ENCODE results near the gene HID1. TPM values are rescaled to one million over a fixed set of nuclear protein-coding genes. Genes with fewer than 3 reads are reported as not detected.

HID1 gene
- total RNA-seq, 1 experiment from 2014 or later = 43.8 TPM

DNA sequence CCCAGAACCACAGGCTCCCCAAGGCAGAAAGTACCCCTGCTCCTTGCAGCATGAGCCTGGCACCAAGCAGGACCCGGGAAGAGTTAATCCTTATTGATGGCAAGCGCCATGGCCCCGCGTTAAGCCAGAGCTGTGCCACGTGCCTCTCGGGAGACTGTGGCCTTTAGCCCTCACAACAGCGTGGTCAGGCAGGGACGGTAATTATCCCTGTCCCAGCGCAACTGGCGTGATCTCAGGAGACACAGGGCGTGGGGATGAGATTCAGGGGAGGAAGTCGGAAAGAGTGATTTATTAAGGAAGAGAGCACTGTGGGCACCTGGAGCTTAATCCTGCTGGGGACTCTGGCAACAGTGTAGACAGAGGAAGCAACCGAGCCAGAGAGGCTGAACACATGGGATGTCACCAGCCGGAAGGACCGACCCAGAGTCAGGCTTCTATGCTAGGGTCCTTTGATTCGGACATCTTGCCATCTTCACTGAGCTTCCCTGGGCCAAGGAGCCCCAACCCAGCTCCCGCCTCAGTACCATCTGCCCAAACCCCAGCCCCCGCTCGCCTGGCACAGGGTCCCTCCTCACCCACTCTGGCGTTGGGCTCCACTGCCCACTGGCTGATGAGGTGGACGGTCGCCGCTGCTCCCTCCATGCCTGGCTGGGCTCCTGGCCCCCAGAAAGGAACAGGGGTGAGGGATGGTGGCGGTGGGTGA, 20.0 kb downstream of the HID1 start:
- H4K20me1 ChIP-seq (ENCODE audit: insufficient read depth) = no peaks in the 10 kb centered on the region
- ChIA-PET POLR2A (interaction anchor here (0.5 to 1.1 kb wide), 2 partner anchors 78 to 225 kb away, joined by 3 to 4 read pairs; no protein-coding TSS in a partner anchor), RAD21 (ENCODE audit: low non-redundant PET in 1 of 2, low total read pairs in 2 of 2, uncharacterized antibody in 2 of 2, unreplicated experiment in 2 of 2) (no interaction called here), CTCF (interaction anchor here (1.5 kb wide), 1 partner anchor 9 kb away, joined by 8 read pairs; no protein-coding TSS in a partner anchor)
- H3K36me3 ChIP-seq (ENCODE audit: control insufficient read depth in 1 of 2, insufficient read depth in 2 of 2, low read length in 2 of 2) = no peaks in the 10 kb centered on the region
- intact Hi-C loops (cut with micrococcal nuclease) = no loop called here
- H3K27me3 ChIP-seq (ENCODE audit: insufficient read depth, low read length) = no peaks in the 10 kb centered on the region
- no TSS peak for BruUV-seq (replicated peaks)
- no peaks in the 10 kb centered on the region for H3K9me2 ChIP-seq (ENCODE audit: insufficient read depth)
- no peak overlapping the region for H3K4me3 ChIP-seq (replicated peaks in 1 of 2; ENCODE audit: low read depth in 1 of 2, low read length in 2 of 2)
- TF ChIP-seq CBX3 (IDR thresholded peaks at IDR 0.05; ENCODE audit: low read depth) (no peak), ELF1 (IDR thresholded peaks at IDR 0.05; ENCODE audit: borderline replicate concordance, low read depth) (no peak), FOSL1 (IDR thresholded peaks at IDR 0.05; ENCODE audit: low read depth) (no peak), POLR2AphosphoS5 (IDR thresholded peaks at IDR 0.05; ENCODE audit: low read depth, low read length) (no peak), EGR1 (IDR thresholded peaks at IDR 0.05; ENCODE audit: low read depth) (no peak), YY1 (IDR thresholded peaks at IDR 0.05; ENCODE audit: extremely low read depth, insufficient replicate concordance, low read depth, low read length) (no peak), ZFX (IDR thresholded peaks at IDR 0.05) (no peak), CTCF (IDR thresholded peaks at IDR 0.05 in 2 of 3, conservative IDR thresholded peaks at IDR 0.05 in 1 of 3; ENCODE audit: borderline replicate concordance in 1 of 3, insufficient read depth in 1 of 3, low read depth in 2 of 3, low read length in 2 of 3) (no peak), TCF7L2 (IDR thresholded peaks at IDR 0.05; ENCODE audit: borderline replicate concordance, extremely low read depth, insufficient read depth, insufficient read length) (no peak), JUND (IDR thresholded peaks at IDR 0.05) (no peak), ZNF274 (IDR thresholded peaks at IDR 0.05; ENCODE audit: low read depth, low read length) (no peak), EZH2phosphoT487 (IDR thresholded peaks at IDR 0.05; ENCODE audit: borderline replicate concordance) (no peak), EZH2 (IDR thresholded peaks at IDR 0.05) (no peak), SIN3A (IDR thresholded peaks at IDR 0.05; ENCODE audit: low read depth) (no peak), RAD21 (IDR thresholded peaks at IDR 0.05; ENCODE audit: low read depth) (no peak)
- TF ChIP-seq, protein P1, sequence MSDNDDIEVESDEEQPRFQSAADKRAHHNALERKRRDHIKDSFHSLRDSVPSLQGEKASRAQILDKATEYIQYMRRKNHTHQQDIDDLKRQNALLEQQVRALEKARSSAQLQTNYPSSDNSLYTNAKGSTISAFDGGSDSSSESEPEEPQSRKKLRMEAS (IDR thresholded peaks at IDR 0.05) = no peak
- TF ChIP-seq, protein P2, sequence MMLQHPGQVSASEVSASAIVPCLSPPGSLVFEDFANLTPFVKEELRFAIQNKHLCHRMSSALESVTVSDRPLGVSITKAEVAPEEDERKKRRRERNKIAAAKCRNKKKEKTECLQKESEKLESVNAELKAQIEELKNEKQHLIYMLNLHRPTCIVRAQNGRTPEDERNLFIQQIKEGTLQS (IDR thresholded peaks at IDR 0.05) = no peak
- TF ChIP-seq, protein P3, sequence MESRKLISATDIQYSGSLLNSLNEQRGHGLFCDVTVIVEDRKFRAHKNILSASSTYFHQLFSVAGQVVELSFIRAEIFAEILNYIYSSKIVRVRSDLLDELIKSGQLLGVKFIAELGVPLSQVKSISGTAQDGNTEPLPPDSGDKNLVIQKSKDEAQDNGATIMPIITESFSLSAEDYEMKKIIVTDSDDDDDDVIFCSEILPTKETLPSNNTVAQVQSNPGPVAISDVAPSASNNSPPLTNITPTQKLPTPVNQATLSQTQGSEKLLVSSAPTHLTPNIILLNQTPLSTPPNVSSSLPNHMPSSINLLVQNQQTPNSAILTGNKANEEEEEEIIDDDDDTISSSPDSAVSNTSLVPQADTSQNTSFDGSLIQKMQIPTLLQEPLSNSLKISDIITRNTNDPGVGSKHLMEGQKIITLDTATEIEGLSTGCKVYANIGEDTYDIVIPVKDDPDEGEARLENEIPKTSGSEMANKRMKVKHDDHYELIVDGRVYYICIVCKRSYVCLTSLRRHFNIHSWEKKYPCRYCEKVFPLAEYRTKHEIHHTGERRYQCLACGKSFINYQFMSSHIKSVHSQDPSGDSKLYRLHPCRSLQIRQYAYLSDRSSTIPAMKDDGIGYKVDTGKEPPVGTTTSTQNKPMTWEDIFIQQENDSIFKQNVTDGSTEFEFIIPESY (IDR thresholded peaks at IDR 0.05; ENCODE audit: extremely low read depth, insufficient replicate concordance, low read length) = no peak
- TF ChIP-seq, protein P4, sequence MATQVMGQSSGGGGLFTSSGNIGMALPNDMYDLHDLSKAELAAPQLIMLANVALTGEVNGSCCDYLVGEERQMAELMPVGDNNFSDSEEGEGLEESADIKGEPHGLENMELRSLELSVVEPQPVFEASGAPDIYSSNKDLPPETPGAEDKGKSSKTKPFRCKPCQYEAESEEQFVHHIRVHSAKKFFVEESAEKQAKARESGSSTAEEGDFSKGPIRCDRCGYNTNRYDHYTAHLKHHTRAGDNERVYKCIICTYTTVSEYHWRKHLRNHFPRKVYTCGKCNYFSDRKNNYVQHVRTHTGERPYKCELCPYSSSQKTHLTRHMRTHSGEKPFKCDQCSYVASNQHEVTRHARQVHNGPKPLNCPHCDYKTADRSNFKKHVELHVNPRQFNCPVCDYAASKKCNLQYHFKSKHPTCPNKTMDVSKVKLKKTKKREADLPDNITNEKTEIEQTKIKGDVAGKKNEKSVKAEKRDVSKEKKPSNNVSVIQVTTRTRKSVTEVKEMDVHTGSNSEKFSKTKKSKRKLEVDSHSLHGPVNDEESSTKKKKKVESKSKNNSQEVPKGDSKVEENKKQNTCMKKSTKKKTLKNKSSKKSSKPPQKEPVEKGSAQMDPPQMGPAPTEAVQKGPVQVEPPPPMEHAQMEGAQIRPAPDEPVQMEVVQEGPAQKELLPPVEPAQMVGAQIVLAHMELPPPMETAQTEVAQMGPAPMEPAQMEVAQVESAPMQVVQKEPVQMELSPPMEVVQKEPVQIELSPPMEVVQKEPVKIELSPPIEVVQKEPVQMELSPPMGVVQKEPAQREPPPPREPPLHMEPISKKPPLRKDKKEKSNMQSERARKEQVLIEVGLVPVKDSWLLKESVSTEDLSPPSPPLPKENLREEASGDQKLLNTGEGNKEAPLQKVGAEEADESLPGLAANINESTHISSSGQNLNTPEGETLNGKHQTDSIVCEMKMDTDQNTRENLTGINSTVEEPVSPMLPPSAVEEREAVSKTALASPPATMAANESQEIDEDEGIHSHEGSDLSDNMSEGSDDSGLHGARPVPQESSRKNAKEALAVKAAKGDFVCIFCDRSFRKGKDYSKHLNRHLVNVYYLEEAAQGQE (IDR thresholded peaks at IDR 0.05; ENCODE audit: low read depth) = no peak
- H3K9ac ChIP-seq (ENCODE audit: low read length) = no peak overlapping the region
- H3K4me2 ChIP-seq (ENCODE audit: low read length) = no peak overlapping the region
- DNase-seq (ENCODE audit: low read depth, low spot score) = no peak
- H3K4me1 ChIP-seq (ENCODE audit: control insufficient read depth in 1 of 2, insufficient read depth in 2 of 2, low read length in 2 of 2) = peaks cover 2 to 16% of the 10 kb centered on the region in 2 experiments; a peak in 3 of 4 replicates
- no peak for ATAC-seq
- no peak overlapping the region for H2AFZ ChIP-seq (ENCODE audit: low read depth, low read length, poor library complexity, severe bottlenecking)
- no peaks in the 10 kb centered on the region for H3K9me3 ChIP-seq (ENCODE audit: control insufficient read depth in 1 of 2, insufficient read depth in 1 of 2, low read depth in 1 of 2, low read length in 2 of 2)
- no peak overlapping the region for H3K27ac ChIP-seq (ENCODE audit: low read depth, low read length)
- H3K79me2 ChIP-seq (ENCODE audit: insufficient read depth, low read length) = no peaks in the 10 kb centered on the region
